Ramos (cell line): ENCODE data around the gene ACCSL.

Experiments used
- in situ Hi-C: fragments of 300-500 bp; cut with MboI; formaldehyde crosslinking; loops from one replicate; pipeline ENCODE4 v1.14.3; 2022; ENCODE audit warnings: low sequenced_read_pairs; ENCODE audit not compliant: unreplicated experiment

The ACCSL gene

GRCh38 chr11:44094260-44094868 is 46.6 kb downstream of the ACCSL start:
- in situ Hi-C loops = loop anchor here (10.0 kb wide), 1 partner anchor 440 kb away; no protein-coding TSS in a partner anchor

GRCh38 chr11:44095506-44096359 is 48.0 kb downstream of the ACCSL start, which contains the start of gene EXT2:
EXT2 (plus strand) TSS chr11:44095678; CDS start chr11:44107713, 12,035 bp downstream.
- in situ Hi-C loops = loop anchor here (10.0 kb wide), 1 partner anchor 439 kb away; no protein-coding TSS in a partner anchor

DNA sequence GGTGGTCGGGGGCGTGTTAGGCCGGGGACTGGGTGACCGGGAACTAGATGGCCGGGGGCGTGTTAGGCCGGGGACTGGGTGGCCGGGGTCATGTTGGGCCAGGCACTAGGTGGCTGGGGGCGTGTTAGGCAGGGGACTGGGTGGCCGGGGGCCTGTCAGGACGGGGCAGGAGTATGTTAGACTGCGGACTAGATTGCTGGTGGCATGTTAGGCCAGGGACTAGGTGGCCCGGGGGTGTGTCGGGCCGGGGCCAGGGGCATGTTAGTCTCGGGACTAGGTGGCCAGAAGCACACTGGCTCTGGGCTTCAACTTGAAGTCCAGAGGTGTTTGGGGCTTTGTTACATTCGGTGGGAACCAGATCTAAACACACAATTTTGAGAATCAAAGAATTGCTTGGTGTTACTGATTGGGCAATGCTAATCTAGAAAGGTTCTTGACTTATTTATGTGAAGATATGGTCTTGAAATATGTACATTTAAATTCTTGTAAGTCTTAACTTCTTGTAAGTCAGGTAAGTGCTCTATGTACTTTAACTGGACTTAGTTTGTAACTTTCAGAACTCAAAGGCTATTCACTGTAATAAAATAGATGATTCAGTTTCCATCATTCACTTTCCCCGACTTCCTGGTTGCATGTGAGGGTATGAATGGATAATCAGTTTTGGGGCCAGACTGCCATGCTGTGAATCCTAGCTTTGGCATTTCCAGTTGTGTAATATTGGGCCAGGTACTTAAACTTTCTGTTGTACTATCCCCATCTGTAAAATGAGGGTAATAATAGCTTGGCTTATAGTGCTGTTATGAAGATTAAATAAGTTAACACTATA is 48.8 kb downstream of the ACCSL start:
- in situ Hi-C loops = loop anchor here (10.0 kb wide), 1 partner anchor 438 kb away; no protein-coding TSS in a partner anchor

- in situ Hi-C loops = loop anchor here (10.0 kb wide), 1 partner anchor 437 kb away; no protein-coding TSS in a partner anchor
Measured at GRCh38 chr11:44097821-44098220, 50.0 kb downstream of the ACCSL start.

GRCh38 chr11:44101098-44101497 is 53.3 kb downstream of the ACCSL start:
- in situ Hi-C loops = no loop called here

DNA sequence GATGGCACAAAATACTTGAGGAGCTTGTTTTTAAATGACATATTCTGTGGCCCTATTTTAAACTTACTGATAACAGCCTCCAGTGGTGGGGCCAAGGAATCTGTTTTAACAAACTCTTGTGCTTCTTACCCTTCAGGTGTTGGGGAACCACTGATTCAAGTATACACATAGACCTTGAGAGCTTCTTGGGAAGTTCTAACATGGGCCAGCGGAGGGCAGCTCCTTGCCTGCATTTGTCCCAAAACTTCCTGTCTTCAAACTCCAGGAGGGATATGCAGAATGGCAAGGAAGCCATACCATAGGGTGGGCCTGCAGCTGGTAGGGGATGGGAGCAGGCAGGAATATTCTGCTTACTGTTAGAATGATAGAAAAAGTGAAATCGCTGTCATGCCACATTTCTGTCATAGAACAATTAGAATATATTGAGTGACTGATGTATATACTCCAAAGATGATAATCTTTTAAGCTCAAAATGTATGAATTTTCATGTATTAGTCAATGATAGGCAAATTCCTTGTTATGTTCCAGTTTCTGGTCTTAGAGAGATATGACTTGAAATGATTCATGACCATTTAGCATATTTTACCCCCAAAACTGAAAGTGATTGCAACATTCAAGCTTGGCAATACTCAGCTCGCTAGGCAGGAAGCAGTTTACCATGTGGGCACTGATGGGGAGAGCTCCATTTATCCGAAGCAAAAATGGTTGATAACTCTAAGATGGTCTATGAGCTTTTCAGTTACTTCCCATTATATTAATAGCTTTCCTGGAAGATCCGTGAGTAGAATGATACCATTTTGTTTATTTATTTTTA is 56.9 kb downstream of the ACCSL start:
- in situ Hi-C loops = no loop called here

DNA sequence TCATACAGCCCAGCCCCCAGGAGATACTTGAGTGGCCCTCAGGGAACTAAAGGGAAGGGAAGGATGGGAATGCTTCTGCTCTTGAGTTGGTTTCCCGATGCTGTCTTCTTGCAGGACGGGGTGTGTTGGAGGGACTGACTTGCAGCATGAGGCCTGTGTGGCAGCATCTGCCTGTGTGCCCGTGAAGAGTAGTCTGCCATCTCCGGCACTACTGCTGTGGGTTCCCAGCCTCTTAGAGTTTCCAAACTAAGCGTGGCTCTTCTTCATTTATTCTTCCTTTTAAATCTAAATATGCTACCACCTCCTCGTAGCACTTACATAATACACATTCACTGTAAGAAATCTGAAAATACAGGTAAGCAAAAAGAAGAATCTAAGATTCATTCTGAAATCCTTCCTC is 60.5 kb downstream of the ACCSL start:
- in situ Hi-C loops = no loop called here
